ACC112 (cell line): ENCODE data around the gene NACA.

ENCODE experiments used
- H2AFZ ChIP-seq: fragments of 200-600 bp; sonication (generic); one replicate; pipeline ENCODE4 v1.6.0; 2017; ENCODE audit warnings: antibody characterized with exemption, low read length; ENCODE audit not compliant: unreplicated experiment
- H3K27ac ChIP-seq: fragments of 200-600 bp; sonication (generic); 2 replicates; pipeline ENCODE4 v1.5.1; 2014; ENCODE audit warnings: low read depth, mild to moderate bottlenecking, antibody characterized with exemption, low read length, moderate library complexity
- H3K27me3 ChIP-seq: fragments of 200-600 bp; sonication (generic); 2 replicates; pipeline ENCODE4 v1.6.1; 2014; ENCODE audit warnings: mild to moderate bottlenecking, antibody characterized with exemption, low read length, moderate library complexity, mixed read lengths; ENCODE audit not compliant: insufficient read depth
- H3K36me3 ChIP-seq: fragments of 200-600 bp; sonication (generic); 2 replicates; pipeline ENCODE4 v1.6.1; 2016; ENCODE audit warnings: mild to moderate bottlenecking, antibody characterized with exemption, low read length, moderate library complexity, mixed read lengths; ENCODE audit not compliant: insufficient read depth
- H3K4me1 ChIP-seq: fragments of 200-600 bp; sonication (generic); one replicate; pipeline ENCODE4 v1.6.1; 2016; ENCODE audit warnings: low read length, mixed read lengths; ENCODE audit not compliant: insufficient read depth, unreplicated experiment, control insufficient read depth
- H3K4me3 ChIP-seq: fragments of 200-600 bp; sonication (generic); 2 replicates; pipeline ENCODE4 v1.5.1; 2014; ENCODE audit warnings: mild to moderate bottlenecking, low read depth, low read length
- H3K79me2 ChIP-seq: fragments of 200-600 bp; sonication (generic); one replicate; pipeline ENCODE4 v1.6.0; 2016; ENCODE audit warnings: low read length; ENCODE audit not compliant: control insufficient read depth, unreplicated experiment, insufficient read depth

Gene NACA

DNA sequence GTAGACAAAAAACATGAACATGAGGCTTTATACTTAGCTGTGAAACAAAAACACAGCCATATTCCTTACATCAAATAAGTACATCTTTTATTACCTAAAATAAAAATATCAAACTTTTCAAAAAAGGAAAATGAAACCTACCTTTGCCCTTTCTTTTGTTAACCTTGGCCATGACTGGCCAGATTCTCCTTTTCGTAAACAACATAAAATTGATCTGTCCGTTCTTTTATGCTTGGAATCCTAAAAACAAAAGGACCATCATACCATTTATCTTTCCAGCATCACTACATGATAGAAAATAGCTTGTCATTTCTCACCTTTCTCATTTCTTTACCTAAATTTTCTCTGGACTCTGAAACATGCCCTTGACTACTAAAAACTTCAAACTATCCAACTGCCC lies 53.5 kb downstream of the NACA start:
- Histone ChIP-seq H3K4me1 (peaks cover 10% of the 10 kb centered on the region), H3K79me2 (peaks cover 66% of the 10 kb centered on the region), H3K27me3 (no peaks in the 10 kb centered on the region), H2AFZ (no peak overlapping the region), H3K36me3 (peaks cover 44% of the 10 kb centered on the region), H3K4me3 (no peak overlapping the region), H3K27ac (no peak overlapping the region)

- Histone ChIP-seq H3K27ac (no peak overlapping the region), H3K36me3 (peaks cover 51% of the 10 kb centered on the region), H3K4me1 (peaks cover 10% of the 10 kb centered on the region), H3K79me2 (peaks cover 58% of the 10 kb centered on the region), H3K27me3 (no peaks in the 10 kb centered on the region), H2AFZ (no peak overlapping the region), H3K4me3 (no peak overlapping the region)
These were observed 54.3 kb downstream of the NACA start for GRCh38 chr12:56670836-56671235.

DNA sequence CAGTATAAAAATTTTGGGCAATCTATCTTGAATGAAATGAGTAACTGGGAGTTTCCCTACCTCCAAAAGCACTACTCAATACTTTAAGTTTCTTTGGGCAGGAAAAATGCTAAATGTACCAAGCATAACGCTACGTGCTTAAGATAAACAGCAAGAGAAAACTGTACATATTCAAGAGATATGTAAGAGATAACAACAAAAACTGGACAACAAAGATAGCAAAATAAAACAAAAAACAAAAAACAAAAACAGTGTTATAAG lies 57.0 kb downstream of the NACA start:
- Histone ChIP-seq H3K36me3 (peaks cover 61% of the 10 kb centered on the region), H3K79me2 (peaks cover 38% of the 10 kb centered on the region), H3K27me3 (no peaks in the 10 kb centered on the region), H3K4me3 (no peak overlapping the region), H2AFZ (no peak overlapping the region), H3K4me1 (peaks cover 10% of the 10 kb centered on the region), H3K27ac (no peak overlapping the region)
